Lower lobe of right lung (tissue), 2 donors: ENCODE measurements around the gene CALN1. TPM values are rescaled to one million over a fixed set of nuclear protein-coding genes. Genes with fewer than 3 reads are reported as not detected.

Source experiments
- ATAC-seq, 2 donors: fragments of 200-7000 bp; cut with Tn5 transposase; one replicate each; pipeline ENCODE4 v1.9.1; 2020 to 2022; ENCODE audit warnings: mild to moderate bottlenecking in 2 of 2, moderate library complexity in 2 of 2
- DNase-seq: peaks from one replicate; pipeline ENCODE4 v3.0.0-alpha.2; 2020
- H3K27ac ChIP-seq: fragments of 200-600 bp; one replicate; pipeline ENCODE4 v1.8.0; 2022
- H3K27me3 ChIP-seq: fragments of 200-600 bp; one replicate; pipeline ENCODE4 v1.8.0; 2022; ENCODE audit warnings: low read depth
- H3K36me3 ChIP-seq: fragments of 200-600 bp; one replicate; pipeline ENCODE4 v1.8.0; 2022; ENCODE audit warnings: mild to moderate bottlenecking
- H3K4me1 ChIP-seq: fragments of 200-600 bp; one replicate; pipeline ENCODE4 v1.8.0; 2022
- H3K4me3 ChIP-seq: fragments of 200-600 bp; one replicate; pipeline ENCODE4 v1.8.0; 2022; ENCODE audit warnings: mild to moderate bottlenecking
- H3K9me3 ChIP-seq: fragments of 200-600 bp; one replicate; pipeline ENCODE4 v1.8.0; 2022
- CTCF ChIP-seq: fragments of 200-600 bp; IDR thresholded peaks from one replicate; pipeline ENCODE4 v1.8.0; 2022; ENCODE audit warnings: antibody characterized with exemption, mild to moderate bottlenecking
- intact Hi-C: fragments of 100-400 bp; cut with DNase I; formaldehyde crosslinking; loops from one replicate; pipeline ENCODE4 v1.11.0; 2022
- total RNA-seq: library from RNA; stranded (reverse); fragmentation: NEBNext Ultra II Directional; extraction: Animal tissue kit (Norgen Biotek cat#: 25700); gene quantifications from one replicate; pipeline ENCODE4 v1.2.1, GENCODE V29; 2021
- donor health status: DM: no; HTN: yes; CAD: no; lungs with severe emphysema.

The CALN1 gene
- total RNA-seq, 1 donor from 2014 or later: not detected

GRCh38 chr7:72087926-72088325, 324.2 kb downstream of the CALN1 start:
- Histone ChIP-seq H3K36me3 (no peaks in the 10 kb centered on the region), H3K27me3 (no peaks in the 10 kb centered on the region), H3K9me3 (no peaks in the 10 kb centered on the region), H3K4me1 (no peaks in the 10 kb centered on the region), H3K4me3 (no peak overlapping the region), H3K27ac (no peak overlapping the region)
- TF ChIP-seq CTCF: no peak
- DNase-seq (no peak), ATAC-seq (no peak)
- intact Hi-C loops: no loop called here

DNA sequence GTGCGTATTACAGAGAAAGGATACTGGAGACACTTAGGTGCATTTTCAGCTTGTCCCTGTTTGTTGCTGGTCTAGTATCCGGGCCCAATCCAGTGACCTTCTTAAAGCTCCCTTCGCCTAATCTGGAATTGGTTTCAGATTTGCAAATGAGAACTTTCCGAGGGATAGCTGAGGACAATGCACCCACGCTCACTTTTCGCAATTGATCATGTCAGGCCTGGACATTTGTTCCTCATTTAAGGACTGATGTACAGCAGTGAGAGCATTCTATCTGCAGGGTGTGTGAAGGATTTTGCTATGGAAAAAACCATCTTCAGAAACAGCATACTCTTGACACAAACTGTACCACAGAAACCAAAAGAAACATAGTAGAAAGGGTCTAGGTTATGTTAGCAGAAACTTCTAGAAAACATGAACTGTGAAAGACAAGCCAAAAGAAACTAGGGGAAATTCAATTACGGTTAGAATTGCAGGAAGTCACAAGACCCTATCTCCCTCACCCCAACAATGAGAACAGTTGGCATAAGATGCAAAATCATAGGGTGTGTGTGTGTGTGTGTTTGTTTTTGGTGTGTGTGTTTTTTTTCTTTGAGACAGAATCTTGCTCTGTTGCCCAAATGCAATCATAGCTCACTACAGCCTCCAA, 331.1 kb downstream of the CALN1 start:
- Histone ChIP-seq H3K27ac (no peak overlapping the region), H3K4me1 (no peaks in the 10 kb centered on the region), H3K4me3 (no peak overlapping the region), H3K36me3 (no peaks in the 10 kb centered on the region), H3K9me3 (no peaks in the 10 kb centered on the region), H3K27me3 (no peaks in the 10 kb centered on the region)
- TF ChIP-seq CTCF: no peak
- no peak for DNase-seq
- peak; percentile 54 to 60 for ATAC-seq
- intact Hi-C loops: no loop called here

- Histone ChIP-seq H3K36me3 (no peaks in the 10 kb centered on the region), H3K4me3 (no peak overlapping the region), H3K27ac (no peak overlapping the region), H3K27me3 (no peaks in the 10 kb centered on the region), H3K9me3 (no peaks in the 10 kb centered on the region), H3K4me1 (no peaks in the 10 kb centered on the region)
- DNase-seq (no peak), ATAC-seq (peak in 1 of 2 donors; percentile 17)
- intact Hi-C loops: no loop called here
- no peak for TF ChIP-seq CTCF
Measured at GRCh38 chr7:72080341-72080766, 331.8 kb downstream of the CALN1 start.

DNA sequence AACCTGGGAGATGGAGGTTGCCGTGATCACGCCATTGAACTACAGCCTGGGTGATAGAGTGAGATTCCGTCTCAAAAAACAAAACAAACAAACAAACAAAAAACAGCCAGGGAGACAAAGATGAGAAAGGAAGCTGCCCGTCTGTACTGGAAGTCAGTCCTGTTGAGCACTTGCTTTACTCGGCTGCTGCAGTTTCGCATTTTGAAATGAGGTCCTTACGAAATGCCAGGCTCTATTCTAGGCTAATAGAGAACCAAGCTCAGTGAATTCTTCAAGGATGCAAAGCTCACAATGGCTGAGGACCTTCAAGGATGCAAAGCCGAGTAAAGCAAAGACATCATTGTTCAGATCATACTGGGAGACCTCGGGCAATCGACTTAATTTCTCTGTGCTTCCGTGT, 333.3 kb downstream of the CALN1 start:
- no peak for ATAC-seq
- Histone ChIP-seq H3K9me3 (no peaks in the 10 kb centered on the region), H3K4me1 (no peaks in the 10 kb centered on the region), H3K27me3 (no peaks in the 10 kb centered on the region), H3K36me3 (no peaks in the 10 kb centered on the region), H3K27ac (no peak overlapping the region), H3K4me3 (no peak overlapping the region)
- no peak for DNase-seq
- TF ChIP-seq CTCF: no peak
- intact Hi-C loops: no loop called here

GRCh38 chr7:72078301-72078700, 333.8 kb downstream of the CALN1 start:
- Histone ChIP-seq H3K27ac (no peak overlapping the region), H3K9me3 (no peaks in the 10 kb centered on the region), H3K27me3 (no peaks in the 10 kb centered on the region), H3K4me3 (no peak overlapping the region), H3K36me3 (no peaks in the 10 kb centered on the region), H3K4me1 (no peaks in the 10 kb centered on the region)
- intact Hi-C loops: no loop called here
- DNase-seq (no peak), ATAC-seq (no peak)
- TF ChIP-seq CTCF: no peak
